OCI-LY7 (cell line): ENCODE results near the gene COPS8. TPM values are rescaled to one million over a fixed set of nuclear protein-coding genes. Genes with fewer than 3 reads are reported as not detected.

Source experiments
- BruUV-seq: library from RNA; stranded (reverse); fragments of 400-500 nt; replicated peaks from 2 replicates; lab custom pipeline; 2021; lab: Mats Ljungman, UMichigan
- CTCF ChIA-PET: fragments of 300-600 bp; sonication (Branson Sonifier 250); formaldehyde crosslinking; loops from one replicate; lab custom pipeline; 2022; ENCODE audit warnings: antibody characterized with exemption; ENCODE audit not compliant: unreplicated experiment; lab: Charles Lee
- POLR2A ChIA-PET: fragments of 300-600 bp; sonication (Branson Sonifier 250); formaldehyde crosslinking; loops from one replicate; lab custom pipeline; 2022; ENCODE audit warnings: antibody characterized with exemption; lab: Charles Lee
- DNase-seq: peaks from one replicate; pipeline ENCODE4 v3.0.0-alpha.2; 2015; ENCODE audit warnings: low spot score
- H2AFZ ChIP-seq: fragments of 200-600 bp; sonication (generic), shearing (Covaris generic); 2 replicates; pipeline ENCODE4 v1.6.1; 2014; ENCODE audit warnings: mild to moderate bottlenecking, antibody characterized with exemption, low read length, moderate library complexity
- H3K27ac ChIP-seq: fragments of 200-600 bp; sonication (generic); 2 replicates; pipeline ENCODE4 v1.5.1; 2014; ENCODE audit warnings: mixed run types, low read depth, mild to moderate bottlenecking, moderate library complexity, low read length, inconsistent platforms; ENCODE audit not compliant: poor library complexity, severe bottlenecking
- H3K36me3 ChIP-seq: fragments of 200-600 bp; sonication (generic); 2 replicates; pipeline ENCODE4 v1.6.1; 2014; ENCODE audit warnings: mild to moderate bottlenecking, antibody characterized with exemption, low read length, moderate library complexity, mixed read lengths; ENCODE audit not compliant: insufficient read depth
- H3K4me1 ChIP-seq: fragments of 200-600 bp; sonication (generic); 2 replicates; pipeline ENCODE4 v1.5.1; 2014; ENCODE audit warnings: mild to moderate bottlenecking, low read length; ENCODE audit not compliant: insufficient read depth, poor library complexity, severe bottlenecking
- H3K4me2 ChIP-seq: fragments of 200-600 bp; sonication (generic); 2 replicates; pipeline ENCODE4 v1.6.1; 2014; ENCODE audit warnings: mild to moderate bottlenecking, low read length
- H3K4me3 ChIP-seq: fragments of 200-600 bp; sonication (generic); 2 replicates; pipeline ENCODE4 v1.5.1; 2014; ENCODE audit warnings: mild to moderate bottlenecking, low read depth, low read length; ENCODE audit not compliant: poor library complexity, severe bottlenecking
- H3K79me2 ChIP-seq: fragments of 200-600 bp; sonication (generic); 2 replicates; pipeline ENCODE4 v1.6.1; 2016; ENCODE audit warnings: low read depth, mild to moderate bottlenecking, low read length, moderate library complexity, mixed read lengths; ENCODE audit not compliant: insufficient read depth
- H3K9me2 ChIP-seq: fragments of 200-600 bp; sonication (generic); 2 replicates; pipeline ENCODE4 v1.6.1; 2016; ENCODE audit warnings: mild to moderate bottlenecking, low read length, mixed read lengths; ENCODE audit not compliant: insufficient read depth
- H3K9me3 ChIP-seq: fragments of 200-600 bp; sonication (generic); 2 replicates; pipeline ENCODE4 v1.6.1; 2014; ENCODE audit warnings: mild to moderate bottlenecking, mixed run types, low read length, mixed read lengths
- H4K20me1 ChIP-seq: fragments of 200-600 bp; sonication (generic); 2 replicates; pipeline ENCODE4 v1.6.1; 2014; ENCODE audit warnings: mild to moderate bottlenecking, antibody characterized with exemption, low read length, moderate library complexity, mixed read lengths; ENCODE audit not compliant: insufficient read depth
- CTCF ChIP-seq: fragments of 200-600 bp; sonication (generic); conservative IDR thresholded peaks from 2 replicates; pipeline ENCODE4 v1.5.1; 2014; ENCODE audit warnings: mild to moderate bottlenecking, antibody characterized with exemption, low read length, moderate library complexity, mixed read lengths
- EZH2phosphoT487 ChIP-seq: fragments of 200-600 bp; sonication (generic); IDR thresholded peaks from 2 replicates; pipeline ENCODE4 v1.6.1; 2018; ENCODE audit warnings: low read depth, borderline replicate concordance, mild to moderate bottlenecking, mixed run types, antibody characterized with exemption, low read length, moderate library complexity, mixed read lengths
- intact Hi-C: fragments of 100-400 bp; cut with micrococcal nuclease; formaldehyde crosslinking; loops from one replicate; pipeline ENCODE4 v1.10.0; 2022; ENCODE audit not compliant: unreplicated experiment
- total RNA-seq, 2 experiments: library from RNA; depleted of rRNA in 1 of 2; stranded (reverse); fragments of >200 nt in 1 of 2; shearing (Covaris generic) in 1 of 2; gene quantifications; 2 replicates each; pipeline ENCODE4 v1.2.3, GENCODE V29; 2014 to 2022

COPS8 gene
- total RNA-seq, 2 experiments from 2014 or later, result 58.8 to 117 TPM

DNA sequence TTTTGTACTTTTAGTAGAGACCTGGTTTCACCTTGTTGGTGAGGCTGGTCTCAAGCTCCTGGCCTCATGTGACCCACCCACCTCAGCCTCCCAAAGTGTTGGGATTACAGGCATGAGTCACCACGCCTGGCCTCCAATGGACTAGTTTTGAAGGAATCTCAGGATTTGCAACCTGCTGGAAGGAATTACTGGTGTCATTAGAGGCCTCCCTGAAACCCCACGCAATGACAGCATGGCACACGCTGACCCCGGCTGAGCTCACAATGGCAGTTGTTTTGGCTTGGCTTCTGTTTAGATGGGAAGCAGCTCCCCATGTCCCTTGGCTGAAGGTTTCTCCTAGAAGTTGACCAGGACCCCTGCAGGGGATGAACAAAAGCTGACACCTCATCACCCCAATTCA lies 23.1 kb upstream of the COPS8 start:
- Histone ChIP-seq H3K4me2 (no peak overlapping the region), H4K20me1 (no peaks in the 10 kb centered on the region), H3K9me2 (no peaks in the 10 kb centered on the region), H3K36me3 (no peaks in the 10 kb centered on the region), H3K4me3 (no peak overlapping the region), H3K4me1 (peaks cover 51% of the 10 kb centered on the region), H3K9me3 (no peaks in the 10 kb centered on the region), H3K27ac (no peak overlapping the region), H2AFZ (no peak overlapping the region), H3K79me2 (no peaks in the 10 kb centered on the region)
- no peak for DNase-seq
- ChIA-PET POLR2A (interaction anchor here (0.8 to 1.9 kb wide), 2 partner anchors 23 to 570 kb away, joined by 3 to 9 read pairs; partner anchors contain the start of gene COPS8), CTCF (no interaction called here)
- no TSS peak for BruUV-seq
- TF ChIP-seq EZH2phosphoT487 (no peak), CTCF (no peak)
- intact Hi-C loops, result no loop called here

DNA sequence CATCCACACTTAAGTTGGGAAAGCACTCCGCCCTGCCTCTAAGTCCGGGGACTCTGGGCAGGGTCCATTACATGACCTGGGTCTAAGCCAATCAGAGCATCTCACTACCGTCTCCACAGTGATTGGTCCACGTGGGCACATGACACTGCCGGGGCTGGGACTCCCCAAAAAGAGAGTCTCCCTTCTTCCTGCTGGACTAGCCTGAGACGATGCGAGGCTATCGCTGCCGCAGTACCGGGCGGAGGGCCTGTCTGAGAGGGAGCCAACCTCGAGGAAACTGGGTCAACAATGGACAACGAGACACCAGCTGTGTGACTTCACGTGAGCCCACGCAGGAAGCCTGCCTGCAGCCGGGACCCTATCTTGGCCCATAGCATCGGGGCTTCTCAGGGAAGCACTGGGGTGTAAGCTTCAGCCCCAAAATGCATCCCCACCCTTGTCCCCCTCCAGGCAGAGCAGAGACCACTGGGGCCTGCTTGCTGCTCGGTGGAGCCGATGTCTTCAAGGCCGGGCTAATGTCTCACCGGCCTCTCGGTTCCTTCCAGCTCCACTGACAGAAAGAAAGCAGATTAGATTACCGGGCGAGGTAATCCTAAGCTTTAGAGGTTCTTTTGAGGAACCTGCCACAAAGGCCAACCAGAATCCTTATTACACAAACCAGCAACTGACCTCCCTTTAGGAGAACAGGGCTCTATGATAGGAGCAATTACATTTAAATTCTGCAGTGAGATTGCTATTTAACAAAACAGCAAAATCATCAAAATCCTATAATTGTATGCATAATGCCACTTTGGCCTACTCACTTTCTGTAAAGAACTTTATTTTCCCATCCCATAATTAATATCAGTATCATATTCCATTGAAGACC lies 21.3 kb upstream of the COPS8 start:
- no peaks in the 10 kb centered on the region for H3K36me3 ChIP-seq
- no peak overlapping the region for H2AFZ ChIP-seq
- H3K9me3 ChIP-seq, result no peaks in the 10 kb centered on the region
- no TSS peak for BruUV-seq
- H3K79me2 ChIP-seq, result no peaks in the 10 kb centered on the region
- DNase-seq, result no peak
- CTCF ChIA-PET, result no interaction called here
- H4K20me1 ChIP-seq, result no peaks in the 10 kb centered on the region
- no peak overlapping the region for H3K4me2 ChIP-seq
- no peaks in the 10 kb centered on the region for H3K9me2 ChIP-seq
- no peak overlapping the region for H3K27ac ChIP-seq
- TF ChIP-seq EZH2phosphoT487 (no peak), CTCF (no peak)
- H3K4me3 ChIP-seq, result no peak overlapping the region
- H3K4me1 ChIP-seq, result peaks cover 33% of the 10 kb centered on the region
- POLR2A ChIA-PET, result interaction anchor here (0.6 to 2.5 kb wide), 4 partner anchors 9 to 58 kb away, joined by 3 to 14 read pairs (median 6); partner anchors contain the start of gene COPS8
- intact Hi-C loops, result no loop called here

DNA sequence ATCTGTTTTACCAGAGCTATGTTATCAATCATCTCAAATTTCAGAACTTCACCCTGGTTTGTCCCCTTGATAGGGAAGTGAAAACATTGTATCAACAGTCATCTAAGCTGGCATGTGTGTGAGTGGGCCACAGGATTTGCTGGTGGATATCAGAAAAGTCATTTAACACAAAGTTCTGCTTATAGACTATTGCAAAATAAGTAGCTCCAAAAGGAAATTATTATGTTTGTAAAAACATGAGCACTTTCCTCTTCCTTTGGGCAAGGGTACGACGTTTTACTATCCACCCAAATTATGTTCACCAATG lies 20.7 kb upstream of the COPS8 start:
- Histone ChIP-seq H3K79me2 (no peaks in the 10 kb centered on the region), H2AFZ (no peak overlapping the region), H3K4me3 (no peak overlapping the region), H3K4me1 (peaks cover 28% of the 10 kb centered on the region), H3K4me2 (0 out of 2 replicates have a peak overlapping the region, but pooled peaks have one; percentile 6), H4K20me1 (no peaks in the 10 kb centered on the region), H3K27ac (no peak overlapping the region), H3K9me2 (no peaks in the 10 kb centered on the region), H3K9me3 (no peaks in the 10 kb centered on the region), H3K36me3 (no peaks in the 10 kb centered on the region)
- BruUV-seq, result no TSS peak
- DNase-seq, result peak; percentile 27
- TF ChIP-seq EZH2phosphoT487 (no peak), CTCF (no peak)
- POLR2A ChIA-PET, result interaction anchor here (0.6 to 2.5 kb wide), 4 partner anchors 10 to 59 kb away, joined by 3 to 14 read pairs (median 4); partner anchors contain the start of gene COPS8
- CTCF ChIA-PET, result no interaction called here
- intact Hi-C loops, result no loop called here
